GM19438 (cell line): ENCODE results near the gene CSTPP1.
"Not testable (repeated sequence)": the region's sequence is repeated elsewhere in the genome, so short reads cannot be mapped to it uniquely, and the experiment has no call there.

ENCODE experiments used
- ATAC-seq: cut with Tn5 transposase; IDR thresholded peaks from one replicate; pipeline ENCODE4 v1.9.1; 2021; ENCODE audit warnings: low read depth; ENCODE audit not compliant: unreplicated experiment

The CSTPP1 gene

DNA sequence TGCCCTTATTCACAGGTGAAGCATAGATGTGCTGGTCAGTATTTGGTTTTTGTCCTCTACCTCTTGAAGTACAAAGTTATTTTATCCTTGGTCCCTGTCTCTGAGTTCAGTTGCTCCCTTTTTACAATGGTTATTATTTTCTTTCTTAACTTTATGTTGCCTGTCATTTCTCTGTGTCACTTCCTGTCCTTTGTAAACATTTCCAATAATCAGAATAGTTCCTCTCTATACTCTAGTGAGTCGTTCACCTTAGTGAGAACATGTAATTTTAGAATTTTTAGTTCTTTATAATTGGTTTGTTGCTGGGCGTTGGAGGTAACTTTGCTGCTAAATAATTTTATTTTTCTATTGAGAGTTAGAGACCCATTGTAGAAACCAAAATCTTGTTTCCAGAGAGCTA, 16.0 kb downstream of the CSTPP1 start:
- ATAC-seq, result no peak

DNA sequence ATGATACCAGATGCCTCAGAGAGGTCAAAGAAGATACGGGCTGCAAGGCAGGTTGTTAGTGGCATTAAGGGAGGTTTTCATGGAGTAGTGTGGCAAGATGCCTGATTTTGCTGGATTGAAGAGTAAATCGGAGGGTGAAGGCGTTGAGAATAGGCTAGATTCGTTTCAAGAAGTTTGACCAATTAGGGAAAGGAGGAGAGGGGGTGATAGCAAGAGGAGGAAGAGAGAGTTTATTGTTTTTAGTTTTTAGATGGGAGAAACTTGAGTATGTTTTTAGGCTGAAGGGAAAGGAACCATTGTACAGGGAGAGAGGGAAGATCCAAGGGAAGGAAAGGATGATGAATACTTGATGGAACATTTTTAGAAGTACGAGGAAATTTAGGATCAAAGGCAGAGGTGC, 16.5 kb downstream of the CSTPP1 start:
- ATAC-seq, result no peak

DNA sequence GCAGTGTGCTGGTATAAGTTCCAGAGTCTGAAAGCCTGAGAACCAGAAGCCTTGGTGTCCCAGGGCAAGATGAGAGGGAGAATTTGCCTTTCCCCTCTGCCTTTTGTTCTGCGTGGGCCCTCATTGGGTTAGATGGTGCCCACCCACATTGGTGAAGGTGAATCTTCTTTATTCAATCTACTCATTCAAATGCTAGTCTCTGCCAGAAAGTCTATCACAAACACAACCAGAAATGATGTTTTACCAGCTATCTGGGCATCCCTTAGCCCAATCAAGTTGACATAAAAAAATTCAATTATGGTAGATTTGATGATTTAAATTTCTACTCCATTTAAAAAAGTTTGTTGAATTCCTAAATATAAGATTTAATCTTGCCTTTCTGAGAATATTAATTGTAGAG, 22.2 kb downstream of the CSTPP1 start:
- ATAC-seq, result no peak

DNA sequence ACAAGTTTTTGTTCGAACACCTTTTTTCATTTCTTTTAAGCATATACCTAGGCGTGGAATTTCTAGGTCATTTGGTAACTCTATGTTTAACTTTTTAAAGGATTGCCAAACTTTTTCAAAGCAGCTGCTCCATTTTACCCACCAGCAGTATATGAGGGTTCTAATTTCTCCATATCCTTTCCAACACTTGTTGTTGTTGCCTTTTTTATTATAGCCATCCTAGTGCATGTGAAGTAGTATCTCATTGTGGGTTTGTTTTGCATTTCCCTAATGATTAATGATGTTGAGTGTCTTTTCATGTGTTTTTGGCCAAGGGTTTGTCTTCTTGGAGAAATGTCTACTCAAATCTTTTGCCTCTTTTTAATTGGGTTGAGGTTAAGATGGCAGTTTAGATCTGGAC, 24.5 kb downstream of the CSTPP1 start:
- ATAC-seq, result no peak

DNA sequence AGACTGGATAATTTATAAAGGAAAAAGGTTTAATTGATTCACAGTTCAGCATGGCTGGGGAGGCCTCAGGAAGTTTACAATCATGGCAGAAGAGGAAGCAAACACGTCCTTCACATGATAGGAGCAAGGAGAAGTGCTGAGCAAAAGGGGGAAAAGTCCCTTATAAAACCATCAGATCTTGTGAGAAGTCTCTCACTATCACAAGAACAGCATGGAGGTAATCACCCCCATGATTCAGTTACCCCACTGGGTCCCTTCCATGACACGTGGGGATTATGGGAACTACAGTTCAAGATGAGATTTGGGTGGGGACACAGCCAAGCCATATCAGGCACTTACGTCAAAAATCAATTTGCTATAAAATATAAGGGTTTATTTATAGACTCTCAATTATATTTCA, 25.3 kb downstream of the CSTPP1 start:
- ATAC-seq, result not testable (repeated sequence)

DNA sequence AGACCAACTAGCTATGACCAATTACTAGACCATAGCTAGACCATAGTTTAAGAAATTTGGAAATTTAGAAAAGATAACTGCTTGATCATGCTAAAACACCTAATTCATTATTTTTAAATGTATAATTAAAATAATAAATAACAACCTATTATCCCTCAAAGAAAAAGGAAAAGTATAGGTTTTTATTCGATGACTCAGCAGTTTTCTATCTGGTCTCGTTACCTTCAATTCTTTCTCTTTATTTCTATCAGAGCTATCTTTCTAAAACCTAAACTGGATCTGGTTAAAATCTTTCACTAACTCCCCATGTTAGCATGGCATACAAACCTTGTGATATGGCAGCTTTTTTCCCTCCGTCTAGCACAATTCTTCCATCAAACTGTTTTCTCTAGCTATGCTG, 27.3 kb downstream of the CSTPP1 start:
- ATAC-seq, result no peak

DNA sequence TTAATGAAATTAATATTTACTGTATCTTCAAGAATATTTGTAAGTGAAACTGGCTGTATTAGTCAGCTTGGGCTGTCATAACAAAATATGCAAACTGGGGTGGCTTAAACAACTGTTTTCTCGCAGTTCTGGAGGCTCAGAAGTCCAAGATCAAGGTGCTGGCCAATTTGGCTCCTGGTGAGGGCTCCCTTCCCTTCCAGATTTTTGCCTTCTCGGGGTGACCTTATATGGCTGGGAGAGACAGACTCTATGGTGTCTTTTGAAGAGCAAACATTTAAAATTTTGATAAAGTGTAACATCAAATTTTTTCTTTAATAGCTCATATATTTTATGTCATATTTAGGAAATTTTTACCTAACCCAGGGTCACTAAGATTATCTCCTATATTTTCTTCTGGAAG, 30.2 kb downstream of the CSTPP1 start:
- no peak for ATAC-seq

DNA sequence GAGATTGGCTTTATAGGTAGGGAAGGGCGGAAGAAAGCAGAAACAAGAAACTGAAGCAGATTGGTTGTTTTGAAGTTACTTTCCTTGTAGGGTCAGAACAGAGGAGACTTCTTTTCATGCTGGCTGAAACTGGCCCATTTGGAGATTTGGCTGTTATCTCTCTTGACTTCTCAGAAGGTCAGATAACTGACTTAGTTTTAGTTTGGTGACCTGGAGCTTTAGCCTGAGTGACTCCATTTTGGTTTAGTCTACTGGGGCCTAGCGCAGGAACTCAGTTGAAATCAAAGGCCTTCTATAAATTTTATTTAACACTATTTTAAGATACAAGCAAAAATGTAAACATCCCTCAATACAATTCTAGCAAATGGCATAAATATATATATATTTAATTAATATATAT, 31.4 kb downstream of the CSTPP1 start:
- ATAC-seq, result no peak

DNA sequence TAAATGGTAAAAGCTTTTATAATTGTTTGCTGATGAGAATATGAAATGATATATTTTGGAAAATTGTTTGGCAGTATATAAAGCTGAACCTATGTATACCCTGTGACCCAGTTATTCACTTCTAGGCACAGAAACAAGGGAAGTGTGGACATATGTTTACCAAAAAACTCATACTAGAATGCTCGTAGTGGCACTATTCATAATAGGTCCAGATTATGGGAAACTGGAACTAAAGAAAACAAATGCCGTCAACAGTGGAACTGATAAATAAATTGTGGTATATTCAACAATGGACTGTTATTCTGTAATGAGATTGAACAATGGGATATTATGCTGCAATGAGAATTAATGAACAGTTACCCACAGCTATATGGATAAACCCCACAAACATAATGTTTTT, 32.8 kb downstream of the CSTPP1 start:
- ATAC-seq, result no peak

DNA sequence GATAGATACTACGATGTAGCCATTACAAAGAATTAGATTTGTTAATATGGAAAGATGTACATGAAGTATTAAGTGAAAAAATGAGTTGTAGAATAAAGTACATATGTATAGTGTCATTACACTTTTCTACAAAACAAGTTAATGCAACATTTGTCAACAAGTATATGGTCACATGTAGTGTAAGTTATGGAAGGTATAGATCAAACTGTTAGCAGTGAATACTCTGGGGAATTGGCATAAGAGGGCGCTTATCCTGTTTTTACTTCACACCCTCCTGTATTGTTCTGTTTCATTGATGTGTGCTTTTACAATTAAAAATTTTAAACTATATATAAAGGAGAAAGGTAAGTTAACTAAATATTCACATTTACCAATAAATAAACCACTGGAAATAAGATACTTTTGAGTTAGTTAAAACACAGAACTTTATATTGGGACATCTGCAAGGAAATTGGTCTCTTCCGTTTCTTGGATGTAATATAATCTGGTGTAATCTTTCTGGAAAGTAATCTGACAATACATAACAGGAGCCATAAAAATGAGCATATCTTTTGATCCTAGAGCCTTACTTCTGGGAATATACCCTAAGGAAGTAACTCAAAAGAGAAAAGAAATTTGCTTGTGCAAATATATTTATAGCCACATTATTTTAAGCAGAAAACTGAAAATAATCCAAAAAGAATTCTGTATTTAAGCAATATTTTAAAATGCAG, 34.5 kb downstream of the CSTPP1 start:
- ATAC-seq, result no peak

DNA sequence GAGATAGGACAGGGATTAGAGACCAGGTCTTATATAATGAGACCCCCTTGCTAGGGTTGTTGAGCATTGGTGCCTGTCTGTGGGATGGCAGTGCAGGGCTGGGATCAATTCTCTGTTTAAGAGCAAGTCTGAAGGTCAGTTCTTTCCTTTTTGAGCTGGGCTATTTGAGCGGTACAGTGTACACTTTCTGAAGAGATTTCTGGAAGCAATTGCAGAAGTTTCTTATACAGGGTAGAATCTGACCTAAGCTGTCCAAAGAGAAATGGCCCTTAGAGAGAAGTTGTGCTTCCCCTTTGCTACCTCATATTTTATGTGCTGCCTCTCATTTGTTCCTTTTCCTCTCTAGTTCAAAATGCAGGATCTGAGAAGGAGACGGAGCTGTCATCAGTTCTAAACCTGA, 35.8 kb downstream of the CSTPP1 start:
- ATAC-seq, result no peak

DNA sequence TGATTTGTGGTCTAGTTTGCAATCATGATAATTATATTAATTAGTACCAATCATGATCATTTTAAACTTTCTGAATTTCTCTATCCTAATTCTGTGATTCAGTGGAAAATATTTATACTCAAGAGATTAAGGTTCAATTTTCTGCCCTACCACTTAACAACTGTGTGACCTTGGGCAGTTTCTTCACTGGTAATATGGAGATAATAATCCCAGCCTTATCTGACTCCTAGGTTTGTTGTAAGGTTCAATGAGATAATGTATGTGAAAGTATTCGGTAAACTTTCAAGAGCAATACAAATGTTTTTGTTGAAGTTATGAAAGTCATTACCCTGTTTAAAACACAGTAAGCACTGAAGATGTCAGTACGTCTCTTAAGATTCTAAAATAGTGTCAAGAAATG, 36.3 kb downstream of the CSTPP1 start:
- no peak for ATAC-seq

DNA sequence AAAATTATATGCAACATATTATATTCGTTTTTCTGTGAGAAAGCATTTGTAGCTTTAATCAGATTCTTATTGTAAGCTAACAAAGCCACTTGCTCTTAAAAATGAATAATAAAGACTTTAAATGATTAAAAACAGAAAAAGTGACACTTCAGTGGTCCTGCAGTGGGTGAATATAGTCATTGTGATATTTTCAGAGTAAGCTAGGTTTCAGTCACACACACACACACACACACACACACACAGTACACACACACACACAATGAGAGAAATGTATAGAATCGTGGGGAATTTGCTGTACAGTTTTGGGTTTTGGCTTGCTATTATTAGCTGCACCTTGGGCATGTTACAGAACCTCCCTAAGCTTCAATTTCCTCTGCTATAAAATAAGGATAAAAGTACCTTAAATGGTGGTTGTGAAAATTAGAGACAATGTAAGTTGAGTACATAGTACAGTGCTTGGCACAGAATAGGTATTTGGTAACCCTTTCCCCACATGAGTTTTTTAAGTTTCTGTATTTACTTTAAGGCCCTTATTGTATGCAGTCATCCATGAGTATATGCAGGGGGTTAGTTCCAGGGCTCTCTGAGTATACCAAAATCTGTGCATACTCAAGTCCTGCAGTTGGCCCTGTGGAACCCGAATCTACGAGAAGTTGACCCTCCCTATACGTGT, 39.8 kb downstream of the CSTPP1 start:
- ATAC-seq, result no peak

DNA sequence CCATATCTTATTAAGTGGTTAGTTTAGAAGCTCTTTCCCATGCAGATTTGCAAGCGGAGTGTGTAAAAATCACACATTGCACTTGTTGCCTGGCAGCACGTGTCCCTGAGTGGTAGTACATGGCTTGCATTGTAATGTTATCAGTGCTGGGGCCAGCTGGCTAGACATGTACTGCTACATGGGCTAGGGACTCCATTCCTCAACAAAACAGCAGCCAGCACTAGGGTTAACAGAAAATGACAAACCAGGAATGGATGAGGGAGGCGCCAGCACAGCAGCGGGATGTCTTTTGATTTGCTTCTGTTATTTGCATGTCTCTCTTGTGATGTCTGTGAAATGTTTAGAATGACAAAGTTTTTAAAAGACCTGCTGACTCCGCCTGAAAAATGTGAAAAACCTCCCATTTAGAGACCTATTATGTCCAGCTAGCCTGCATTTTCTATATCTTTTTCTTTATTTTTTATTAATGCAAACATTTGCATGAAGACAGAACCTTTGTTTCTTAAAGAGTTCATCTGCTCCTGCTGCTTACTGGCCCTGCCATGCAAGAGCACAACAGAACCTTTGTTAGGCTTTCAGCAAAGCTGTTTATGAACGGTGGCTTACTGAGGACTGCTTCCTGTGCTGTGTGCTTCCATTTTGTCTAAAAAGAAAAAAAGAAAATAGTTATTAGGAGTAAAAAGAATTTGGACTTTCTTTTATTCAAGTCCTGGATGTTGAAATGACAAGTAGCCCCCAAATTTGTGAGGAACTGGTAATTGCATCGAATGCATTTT, 40.7 kb downstream of the CSTPP1 start:
- ATAC-seq, result no peak

DNA sequence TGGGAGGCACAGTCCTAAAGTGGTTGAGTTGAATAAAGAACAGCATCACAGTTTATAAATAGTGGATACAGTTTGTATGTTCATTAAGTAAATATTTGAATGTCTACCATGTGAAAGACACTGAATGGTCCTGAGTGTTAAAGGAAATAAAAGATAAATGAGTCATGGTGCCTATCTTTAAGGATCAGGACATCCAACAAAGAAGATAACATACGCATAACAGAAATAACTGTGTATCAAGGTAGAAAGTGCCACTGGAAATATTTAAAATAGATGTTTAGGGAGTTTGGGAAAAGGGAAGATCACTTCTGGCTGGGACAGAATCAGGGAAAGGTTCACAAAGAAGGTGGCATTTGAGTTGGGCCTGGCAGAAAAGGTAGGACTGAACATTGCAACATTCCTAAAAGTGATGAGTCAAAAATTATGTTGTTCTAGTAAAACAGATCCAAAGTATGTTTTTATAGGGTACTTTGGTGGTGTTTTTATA, 41.5 kb downstream of the CSTPP1 start:
- ATAC-seq, result no peak

DNA sequence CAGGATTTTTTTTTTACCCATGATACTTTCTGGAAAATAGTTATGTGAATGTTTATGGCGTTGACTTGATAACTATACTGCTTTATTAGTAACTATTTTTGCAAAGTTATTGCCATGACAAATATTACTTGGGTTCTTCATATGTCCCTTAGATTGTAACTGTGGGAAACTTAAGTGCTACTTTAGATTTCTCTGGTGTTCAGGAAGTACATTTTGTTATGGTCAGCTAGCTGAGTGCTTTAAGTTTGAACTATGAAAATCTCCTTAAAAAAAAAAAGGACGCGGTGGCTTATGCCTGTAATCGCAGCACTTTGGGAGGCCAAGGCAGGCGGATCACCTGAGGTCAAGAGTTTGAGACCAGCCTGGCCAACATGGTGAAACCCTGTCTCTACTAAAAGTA, 42.8 kb downstream of the CSTPP1 start:
- ATAC-seq, result no peak

DNA sequence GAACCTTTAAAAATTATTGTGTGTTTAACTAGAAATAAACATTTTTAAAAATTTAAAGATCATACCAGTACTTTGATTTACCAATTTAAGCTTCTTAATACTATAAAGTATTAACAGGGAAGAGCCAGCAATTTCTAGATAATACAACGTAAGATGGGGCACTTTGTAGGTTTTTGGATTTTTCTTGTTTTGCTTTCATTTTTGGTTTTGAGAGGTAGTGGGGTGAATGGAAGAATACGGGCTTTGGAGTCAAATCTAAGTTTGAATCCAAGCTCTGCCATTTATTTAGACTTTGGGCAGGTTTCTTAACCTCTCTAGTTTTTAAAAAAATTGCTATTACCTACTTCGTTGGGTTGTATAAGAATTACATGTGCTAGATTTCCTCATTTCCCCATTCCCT, 44.9 kb downstream of the CSTPP1 start:
- no peak for ATAC-seq

DNA sequence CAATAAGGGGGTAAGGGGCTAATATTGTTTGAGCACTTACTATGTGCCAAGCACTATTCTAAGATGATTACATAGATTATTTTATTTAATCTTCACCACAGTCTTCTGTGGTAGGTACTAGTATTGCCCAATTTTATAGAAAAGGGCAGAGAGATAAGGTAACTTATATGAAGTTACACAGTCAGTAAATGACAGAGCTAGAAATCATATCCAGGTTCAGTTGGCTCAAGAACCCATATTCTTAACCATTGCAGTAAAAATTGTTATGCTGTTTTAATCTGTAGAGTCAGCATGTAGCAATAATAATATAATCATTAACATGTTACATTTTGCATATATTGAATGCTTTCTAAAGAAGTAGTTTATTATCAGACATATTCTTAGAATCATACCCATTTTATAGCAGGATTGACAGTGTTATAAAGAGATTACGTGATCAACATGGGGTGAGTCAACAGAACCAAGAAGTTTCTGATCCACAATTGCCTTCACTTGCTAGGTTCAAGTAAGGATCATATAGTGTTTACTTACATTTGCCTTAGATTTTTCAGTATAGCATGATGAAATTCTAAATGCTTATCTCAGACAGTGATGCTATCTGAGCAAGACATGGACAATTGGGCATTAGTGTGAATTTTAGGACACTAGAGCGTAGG, 46.4 kb downstream of the CSTPP1 start:
- ATAC-seq, result no peak

DNA sequence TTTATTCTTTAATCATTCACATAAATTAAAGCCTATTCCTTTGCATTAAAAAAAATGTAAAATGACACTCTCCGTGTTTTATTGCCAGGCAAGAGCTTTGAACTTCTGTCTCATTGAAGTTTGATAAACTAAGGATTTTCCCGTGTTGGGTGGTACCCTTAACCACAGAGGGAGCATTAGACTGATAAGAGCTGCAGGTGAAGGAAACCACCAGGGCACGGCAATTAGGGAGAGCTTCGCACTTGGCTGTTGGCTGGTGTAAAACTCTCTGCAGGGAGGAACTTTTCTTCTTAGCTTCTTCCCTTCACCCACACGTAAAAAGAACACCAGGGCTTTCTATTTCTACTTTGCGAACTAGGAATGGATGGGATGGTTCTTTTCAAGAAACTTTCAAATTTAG, 47.0 kb downstream of the CSTPP1 start:
- ATAC-seq, result no peak

DNA sequence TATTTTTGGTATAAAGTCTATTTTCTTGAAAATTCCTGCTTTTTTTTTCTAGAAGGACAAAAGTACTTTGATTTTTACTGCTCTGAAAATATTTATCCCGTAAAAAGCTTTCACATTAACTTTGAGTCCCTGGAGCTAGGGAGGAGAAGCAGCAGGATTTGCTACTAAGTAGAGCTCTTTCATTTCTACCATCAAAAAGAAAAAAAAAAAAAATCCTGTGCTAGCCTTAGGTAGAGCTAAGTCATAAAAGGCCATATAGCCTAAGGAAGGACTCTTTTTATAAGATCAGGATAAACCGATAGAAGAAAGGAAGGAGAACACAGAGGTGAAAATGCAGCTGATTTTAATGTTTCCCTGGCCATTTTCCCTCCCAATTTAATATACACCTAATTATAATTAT, 48.0 kb downstream of the CSTPP1 start:
- no peak for ATAC-seq

DNA sequence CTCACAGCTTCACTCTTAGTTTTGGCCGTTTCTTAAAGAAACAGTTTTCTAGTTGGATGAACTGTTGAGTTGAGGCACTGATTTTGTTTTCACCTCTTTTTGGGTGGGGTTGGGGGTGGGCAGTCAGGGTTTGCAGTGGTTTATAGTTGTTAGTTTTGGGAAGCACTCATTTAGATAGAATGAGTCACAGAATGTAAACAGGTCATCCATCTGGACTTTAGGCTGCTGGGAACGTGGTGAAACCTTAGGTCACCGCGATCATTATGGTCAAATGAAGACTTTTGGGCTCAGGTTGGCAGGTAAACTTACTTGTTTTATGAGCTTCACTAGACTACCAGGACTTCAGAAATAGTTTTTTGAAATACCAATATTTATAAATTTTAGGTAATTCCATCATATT, 48.4 kb downstream of the CSTPP1 start:
- ATAC-seq, result no peak
